ENCODE measurements around the gene KIF13A. TPM values are rescaled to one million over a fixed set of nuclear protein-coding genes. Genes with fewer than 3 reads are reported as not detected.

The KIF13A gene
- total and polyA plus RNA-seq, 10 of the 15 experiments (the other 5 are each of a cell fraction or from before 2014, with no cell fraction given) = 0.02 to 0.26 (median 0.13) TPM; not detected in 2

DNA sequence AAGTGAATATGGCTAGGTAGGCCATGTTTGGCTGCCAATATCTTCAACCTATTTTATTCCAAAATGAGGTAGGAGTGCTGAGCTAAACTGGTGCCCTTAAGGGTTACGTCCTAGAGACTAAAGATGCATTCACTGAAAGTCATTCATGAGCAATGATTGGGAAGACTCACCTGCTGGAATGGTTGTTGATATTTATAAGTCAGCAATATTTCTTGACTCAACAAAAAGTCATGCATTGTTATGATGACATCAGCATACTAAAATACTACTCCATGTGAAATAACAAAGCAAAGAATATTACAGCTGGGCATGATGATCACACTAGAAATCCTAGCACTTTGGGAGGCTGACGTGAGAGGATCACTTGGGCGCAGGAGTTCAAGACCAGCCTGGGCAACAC lies 263.1 kb downstream of the KIF13A start:
- 57% methylated on average over 3 of the region's 3 CpGs for WGBS (ENCODE audit: insufficient coverage, insufficient replicate concordance, low lambda C conversion rate, missing lambda C conversion rate)

DNA sequence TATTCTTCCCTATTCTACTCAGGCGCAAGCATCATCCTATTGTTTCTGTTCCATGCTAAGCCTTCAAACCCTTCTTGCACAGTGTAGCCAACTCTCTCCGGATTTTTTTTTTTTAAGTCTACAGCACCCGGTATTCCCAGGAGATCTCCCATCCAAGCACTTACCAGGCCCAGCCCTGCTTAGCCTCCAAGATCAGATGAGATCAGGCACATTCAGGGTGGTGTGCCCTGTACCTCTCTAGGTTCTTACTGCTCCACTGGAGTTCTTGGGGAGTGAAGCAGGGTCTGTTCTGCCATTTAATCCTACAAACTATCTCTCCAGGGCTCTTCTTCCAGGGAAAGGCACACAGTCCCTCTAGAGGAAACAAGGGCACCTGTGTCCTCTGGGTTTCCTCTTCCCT lies 265.8 kb downstream of the KIF13A start:
- FAIRE-seq = no peak
- Histone ChIP-seq H3K27ac (ENCODE audit: control insufficient read depth, insufficient read depth) (no peak overlapping the region), H3K27me3 (replicated peaks in 1 of 2; ENCODE audit: control insufficient read depth in 2 of 2, insufficient read depth in 2 of 2, low read length in 1 of 2) (no peaks in the 10 kb centered on the region), H3K9ac (ENCODE audit: control insufficient read depth, insufficient read depth, low read length) (no peak overlapping the region), H3K4me2 (ENCODE audit: control insufficient read depth, insufficient read depth) (no peak overlapping the region), H4K20me1 (ENCODE audit: control insufficient read depth, insufficient read depth) (no peaks in the 10 kb centered on the region), H3K79me2 (ENCODE audit: control insufficient read depth, insufficient read depth, low read length) (no peaks in the 10 kb centered on the region), H3K4me3 (no peak overlapping the region), H3K9me3 (replicated peaks; ENCODE audit: control insufficient read depth, insufficient read depth, low read length) (no peaks in the 10 kb centered on the region), H2AFZ (ENCODE audit: control insufficient read depth, low read depth, low read length) (no peak overlapping the region), H3K36me3 (ENCODE audit: control insufficient read depth in 2 of 2, insufficient read depth in 2 of 2, low read length in 1 of 2) (no peaks in the 10 kb centered on the region), H3K4me1 (ENCODE audit: control insufficient read depth, insufficient read depth, low read length) (no peaks in the 10 kb centered on the region)
- no peak for ATAC-seq
- 74% methylated on average over 3 of the region's 3 CpGs for WGBS (ENCODE audit: insufficient coverage, insufficient replicate concordance, low lambda C conversion rate, missing lambda C conversion rate)
- TF ChIP-seq, protein P1, sequence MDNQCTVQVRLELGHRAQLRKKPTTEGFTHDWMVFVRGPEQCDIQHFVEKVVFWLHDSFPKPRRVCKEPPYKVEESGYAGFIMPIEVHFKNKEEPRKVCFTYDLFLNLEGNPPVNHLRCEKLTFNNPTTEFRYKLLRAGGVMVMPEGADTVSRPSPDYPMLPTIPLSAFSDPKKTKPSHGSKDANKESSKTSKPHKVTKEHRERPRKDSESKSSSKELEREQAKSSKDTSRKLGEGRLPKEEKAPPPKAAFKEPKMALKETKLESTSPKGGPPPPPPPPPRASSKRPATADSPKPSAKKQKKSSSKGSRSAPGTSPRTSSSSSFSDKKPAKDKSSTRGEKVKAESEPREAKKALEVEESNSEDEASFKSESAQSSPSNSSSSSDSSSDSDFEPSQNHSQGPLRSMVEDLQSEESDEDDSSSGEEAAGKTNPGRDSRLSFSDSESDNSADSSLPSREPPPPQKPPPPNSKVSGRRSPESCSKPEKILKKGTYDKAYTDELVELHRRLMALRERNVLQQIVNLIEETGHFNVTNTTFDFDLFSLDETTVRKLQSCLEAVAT (IDR thresholded peaks at IDR 0.05) = no peak
- in situ Hi-C loops (cut with MboI) (no loop called here), intact Hi-C loops (cut with micrococcal nuclease; ENCODE audit: unreplicated experiment) (no loop called here)
- ChIA-PET POLR2A (interaction anchor here (0.5 kb wide), 1 partner anchor 914 kb away, joined by 4 read pairs; no protein-coding TSS in a partner anchor), RAD21 (ENCODE audit: unreplicated experiment) (no interaction called here), CTCF (no interaction called here), SMC1A (ENCODE audit: uncharacterized antibody, unreplicated experiment) (no interaction called here)
- no peak for DNase-seq (ENCODE audit: low read depth, low spot score)
- BruUV-seq (replicated peaks) = no TSS peak

More for the DNA sequence above, 263.1 kb downstream of the KIF13A start:
- Histone ChIP-seq H4K20me1 (ENCODE audit: control insufficient read depth, insufficient read depth) (no peaks in the 10 kb centered on the region), H3K9ac (ENCODE audit: control insufficient read depth, insufficient read depth, low read length) (no peak overlapping the region), H3K4me1 (ENCODE audit: control insufficient read depth, insufficient read depth, low read length) (no peaks in the 10 kb centered on the region), H2AFZ (ENCODE audit: control insufficient read depth, low read depth, low read length) (no peak overlapping the region), H3K27ac (ENCODE audit: control insufficient read depth, insufficient read depth) (no peak overlapping the region), H3K79me2 (ENCODE audit: control insufficient read depth, insufficient read depth, low read length) (no peaks in the 10 kb centered on the region), H3K4me2 (ENCODE audit: control insufficient read depth, insufficient read depth) (no peak overlapping the region), H3K4me3 (no peak overlapping the region), H3K36me3 (ENCODE audit: control insufficient read depth in 2 of 2, insufficient read depth in 2 of 2, low read length in 1 of 2) (no peaks in the 10 kb centered on the region), H3K27me3 (replicated peaks in 1 of 2; ENCODE audit: control insufficient read depth in 2 of 2, insufficient read depth in 2 of 2, low read length in 1 of 2) (no peaks in the 10 kb centered on the region), H3K9me3 (replicated peaks; ENCODE audit: control insufficient read depth, insufficient read depth, low read length) (no peaks in the 10 kb centered on the region)
- POLR2A ChIA-PET = no interaction called here
- FAIRE-seq (no peak), ATAC-seq (no peak), DNase-seq (ENCODE audit: low read depth, low spot score) (no peak)
- BruUV-seq (replicated peaks) = no TSS peak
- CTCF ChIA-PET = interaction anchor here (1.0 kb wide), 1 partner anchor 11 kb away, joined by 5 read pairs; no protein-coding TSS in a partner anchor
- TF ChIP-seq TCF3 (IDR thresholded peaks at IDR 0.05; ENCODE audit: borderline replicate concordance, insufficient read depth, low read depth, low read length) = no peak
- TF ChIP-seq, protein P2, sequence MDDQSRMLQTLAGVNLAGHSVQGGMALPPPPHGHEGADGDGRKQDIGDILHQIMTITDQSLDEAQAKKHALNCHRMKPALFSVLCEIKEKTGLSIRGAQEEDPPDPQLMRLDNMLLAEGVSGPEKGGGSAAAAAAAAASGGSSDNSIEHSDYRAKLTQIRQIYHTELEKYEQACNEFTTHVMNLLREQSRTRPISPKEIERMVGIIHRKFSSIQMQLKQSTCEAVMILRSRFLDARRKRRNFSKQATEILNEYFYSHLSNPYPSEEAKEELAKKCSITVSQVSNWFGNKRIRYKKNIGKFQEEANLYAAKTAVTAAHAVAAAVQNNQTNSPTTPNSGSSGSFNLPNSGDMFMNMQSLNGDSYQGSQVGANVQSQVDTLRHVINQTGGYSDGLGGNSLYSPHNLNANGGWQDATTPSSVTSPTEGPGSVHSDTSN (IDR thresholded peaks at IDR 0.05; ENCODE audit: insufficient replicate concordance, low read depth, low read length) = peak; percentile 13
- TF ChIP-seq, protein P3, sequence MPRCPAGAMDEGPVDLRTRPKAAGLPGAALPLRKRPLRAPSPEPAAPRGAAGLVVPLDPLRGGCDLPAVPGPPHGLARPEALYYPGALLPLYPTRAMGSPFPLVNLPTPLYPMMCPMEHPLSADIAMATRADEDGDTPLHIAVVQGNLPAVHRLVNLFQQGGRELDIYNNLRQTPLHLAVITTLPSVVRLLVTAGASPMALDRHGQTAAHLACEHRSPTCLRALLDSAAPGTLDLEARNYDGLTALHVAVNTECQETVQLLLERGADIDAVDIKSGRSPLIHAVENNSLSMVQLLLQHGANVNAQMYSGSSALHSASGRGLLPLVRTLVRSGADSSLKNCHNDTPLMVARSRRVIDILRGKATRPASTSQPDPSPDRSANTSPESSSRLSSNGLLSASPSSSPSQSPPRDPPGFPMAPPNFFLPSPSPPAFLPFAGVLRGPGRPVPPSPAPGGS (IDR thresholded peaks at IDR 0.05; ENCODE audit: borderline replicate concordance, insufficient read depth, low read depth, low read length, poor library complexity, severe bottlenecking) = peak; percentile 23
- RAD21 ChIA-PET (ENCODE audit: unreplicated experiment) = no interaction called here
- intact Hi-C loops (cut with micrococcal nuclease; ENCODE audit: unreplicated experiment) = no loop called here
- in situ Hi-C loops (cut with MboI) = no loop called here
- SMC1A ChIA-PET (ENCODE audit: uncharacterized antibody, unreplicated experiment) = interaction anchor here (1.3 to 1.8 kb wide), 2 partner anchors 10 to 17 kb away, joined by 4 to 6 read pairs; no protein-coding TSS in a partner anchor

Measured in GM12878 (cell line).